Liver (tissue), 9 donors: Measurements from ENCODE around the gene TSPAN18. TPM values are rescaled to one million over a fixed set of nuclear protein-coding genes. Genes with fewer than 3 reads are reported as not detected.

Experiments
- DNase-seq: peaks from one replicate; pipeline ENCODE4 v3.0.0-alpha.2; 2017; ENCODE audit warnings: low spot score
- H3K27ac ChIP-seq, 2 donors: one replicate each; pipeline ENCODE4 v1.7.0; 2013; ENCODE audit warnings: inconsistent platforms in 2 of 2, low read length in 2 of 2, control low read depth in 1 of 2, low read depth in 1 of 2, mild to moderate bottlenecking in 1 of 2
- H3K27me3 ChIP-seq, 4 donors: one replicate each; pipeline versions ENCODE4 v1.6.1 to v1.7.0; 2013; ENCODE audit warnings: low read length in 3 of 4, inconsistent platforms in 1 of 4, mild to moderate bottlenecking in 1 of 4, moderate library complexity in 1 of 4; ENCODE audit not compliant: control insufficient read depth in 4 of 4, insufficient read depth in 4 of 4
- H3K36me3 ChIP-seq, 4 donors: one replicate each; pipeline versions ENCODE4 v1.6.1 to v1.7.0; 2013; ENCODE audit warnings: low read length in 3 of 4, mild to moderate bottlenecking in 3 of 4, low read depth in 1 of 4, moderate library complexity in 1 of 4; ENCODE audit not compliant: control insufficient read depth in 4 of 4, insufficient read depth in 3 of 4
- H3K4me1 ChIP-seq, 4 donors: one replicate each; pipeline versions ENCODE4 v1.6.1 to v1.7.0; 2013; ENCODE audit warnings: low read length in 3 of 4, mild to moderate bottlenecking in 3 of 4, moderate library complexity in 1 of 4; ENCODE audit not compliant: control insufficient read depth in 4 of 4, insufficient read depth in 4 of 4
- H3K4me3 ChIP-seq, 3 donors: one replicate each; pipeline versions ENCODE4 v1.6.1 to v1.7.0; 2013; ENCODE audit warnings: low read length in 3 of 3, control low read depth in 1 of 3, low read depth in 1 of 3, mild to moderate bottlenecking in 1 of 3
- H3K9ac ChIP-seq, 2 donors: one replicate each; pipeline ENCODE4 v1.7.0; 2013; ENCODE audit warnings: low read length in 2 of 2, mild to moderate bottlenecking in 2 of 2, moderate library complexity in 2 of 2, control low read depth in 1 of 2, low read depth in 1 of 2
- H3K9me3 ChIP-seq, 4 donors: one replicate each; pipeline versions ENCODE4 v1.6.1 to v1.7.0; 2013; ENCODE audit warnings: low read length in 3 of 4; ENCODE audit not compliant: control insufficient read depth in 4 of 4
- CTCF ChIP-seq: fragments of 150-350 bp; IDR thresholded peaks from 2 replicates; pipeline ENCODE4 v1.5.1; 2017; ENCODE audit warnings: improper control_type of control experiment, low read depth, low read length; ENCODE audit not compliant: missing input control
- FOXA1 ChIP-seq: IDR thresholded peaks from 2 replicates; pipeline ENCODE4 v1.6.1; 2016; ENCODE audit warnings: antibody characterized with exemption
- FOXA2 ChIP-seq: IDR thresholded peaks from 2 replicates; pipeline ENCODE4 v1.6.1; 2016; ENCODE audit warnings: antibody characterized with exemption
- GABPA ChIP-seq, 2 donors: IDR thresholded peaks in 1 of 2; conservative IDR thresholded peaks in 1 of 2; 2 replicates each; pipeline ENCODE4 v1.6.1; 2016; ENCODE audit warnings: antibody characterized with exemption in 2 of 2, mild to moderate bottlenecking in 1 of 2, moderate library complexity in 1 of 2
- HNF4A ChIP-seq, 2 donors: conservative IDR thresholded peaks; 2 replicates each; pipeline ENCODE4 v1.6.1; 2016; ENCODE audit warnings: antibody characterized with exemption in 2 of 2, mild to moderate bottlenecking in 2 of 2
- HNF4G ChIP-seq: IDR thresholded peaks from 2 replicates; pipeline ENCODE4 v1.6.1; 2016; ENCODE audit warnings: antibody characterized with exemption
- NR2F2 ChIP-seq: IDR thresholded peaks from 2 replicates; pipeline ENCODE4 v1.6.1; 2016; ENCODE audit warnings: antibody characterized with exemption
- RAD21 ChIP-seq, 2 donors: IDR thresholded peaks; 2 replicates each; pipeline ENCODE4 v1.6.1; 2016; ENCODE audit warnings: antibody characterized with exemption in 2 of 2, mild to moderate bottlenecking in 2 of 2
- SP1 ChIP-seq: IDR thresholded peaks from 2 replicates; pipeline ENCODE4 v1.6.1; 2018; ENCODE audit warnings: antibody characterized with exemption, mild to moderate bottlenecking
- TAF1 ChIP-seq: conservative IDR thresholded peaks from 2 replicates; pipeline ENCODE4 v1.6.1; 2016; ENCODE audit warnings: antibody characterized with exemption, mild to moderate bottlenecking
- YY1 ChIP-seq: IDR thresholded peaks from 2 replicates; pipeline ENCODE4 v1.6.1; 2016; ENCODE audit warnings: antibody characterized with exemption, mild to moderate bottlenecking
- ZBTB33 ChIP-seq: IDR thresholded peaks from 2 replicates; pipeline ENCODE4 v1.6.1; 2016; ENCODE audit warnings: antibody characterized with exemption
- WGBS: extraction: QIAGEN DNeasy Blood & Tissue Kit; methylation state at CpG from one replicate; pipeline ENCODE4 v1.1.7; 2013; 5-methylcytosine and 5-hydroxymethylcytosine counted together
- polyA plus RNA-seq, 2 donors: library from polyadenylated mRNA; stranded (reverse) in 1 of 2; unstranded in 1 of 2; fragments of 200-250 nt in 1 of 2; fragments of >200 nt in 1 of 2; fragmentation: Nextera tagmentation in 1 of 2; extraction: Ambion mirVana in 1 of 2; gene quantifications; one replicate each; pipeline versions ENCODE4 v1.2.1 to v1.2.3, GENCODE V29; 2013 to 2015
- total RNA-seq, 2 donors: library from RNA; depleted of rRNA; stranded (reverse); fragments of >200 nt; gene quantifications; one replicate each; pipeline ENCODE4 v1.2.3, GENCODE V29; 2014
- TF ChIP-seq, protein P1 (sequence below): IDR thresholded peaks from 2 replicates; pipeline ENCODE4 v1.6.1; 2016; ENCODE audit warnings: antibody characterized with exemption
- TF ChIP-seq, protein P2 (sequence below): IDR thresholded peaks from 2 replicates; pipeline ENCODE4 v1.6.1; 2016; ENCODE audit warnings: antibody characterized with exemption
- donor health status: healthy.
- donor health status: healthy.
- donor health status: healthy.
- donor health status: healthy.
- donor health status: healthy.

Gene TSPAN18
- total and polyA plus RNA-seq, 4 donors, result 1.2 to 5.0 (median 2.8) TPM

DNA sequence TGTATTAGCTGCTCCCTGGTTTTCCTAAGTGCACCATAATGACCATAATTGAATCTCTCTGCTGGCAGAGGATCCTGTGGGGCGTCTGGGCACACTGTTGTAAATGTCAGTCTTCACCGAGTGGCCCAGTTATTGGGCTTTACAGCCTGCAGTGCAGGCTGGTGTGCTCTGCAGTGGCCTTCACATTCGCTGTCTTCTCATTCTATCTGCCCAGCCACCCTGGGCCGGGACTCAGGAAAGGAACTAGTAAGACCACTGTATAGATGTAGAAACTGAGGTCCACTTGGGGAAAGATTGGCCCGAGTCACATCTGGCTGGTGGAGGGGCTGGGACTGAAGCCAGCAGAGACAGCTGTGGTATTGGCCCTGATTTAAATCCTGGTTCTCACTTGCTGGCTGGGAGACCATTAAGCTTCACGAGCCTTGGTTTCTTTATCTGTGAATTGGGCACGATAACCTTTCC, 49.3 kb downstream of the TSPAN18 start:
- TF ChIP-seq HNF4G, result no peak
- no peak for TF ChIP-seq NR2F2
- TF ChIP-seq GABPA (IDR thresholded peaks at IDR 0.05 in 1 of 2, conservative IDR thresholded peaks at IDR 0.05 in 1 of 2), result no peak
- WGBS, result 72% methylated on average over 7 of the region's 7 CpGs
- DNase-seq, result no peak
- Histone ChIP-seq H3K27ac (no peak overlapping the region), H3K4me3 (no peak overlapping the region), H3K9ac (no peak overlapping the region), H3K4me1 (no peaks in the 10 kb centered on the region), H3K36me3 (no peaks in the 10 kb centered on the region), H3K9me3 (no peaks in the 10 kb centered on the region), H3K27me3 (no peaks in the 10 kb centered on the region)

- Histone ChIP-seq H3K4me1 (no peaks in the 10 kb centered on the region), H3K4me3 (no peak overlapping the region), H3K27ac (no peak overlapping the region), H3K27me3 (no peaks in the 10 kb centered on the region), H3K9ac (no peak overlapping the region), H3K36me3 (no peaks in the 10 kb centered on the region), H3K9me3 (no peaks in the 10 kb centered on the region)
- DNase-seq, result no peak
- TF ChIP-seq CTCF, result no peak
- 87% methylated on average over 6 of the region's 6 CpGs for WGBS
These were observed 49.9 kb downstream of the TSPAN18 start for GRCh38 chr11:44776551-44777208.

DNA sequence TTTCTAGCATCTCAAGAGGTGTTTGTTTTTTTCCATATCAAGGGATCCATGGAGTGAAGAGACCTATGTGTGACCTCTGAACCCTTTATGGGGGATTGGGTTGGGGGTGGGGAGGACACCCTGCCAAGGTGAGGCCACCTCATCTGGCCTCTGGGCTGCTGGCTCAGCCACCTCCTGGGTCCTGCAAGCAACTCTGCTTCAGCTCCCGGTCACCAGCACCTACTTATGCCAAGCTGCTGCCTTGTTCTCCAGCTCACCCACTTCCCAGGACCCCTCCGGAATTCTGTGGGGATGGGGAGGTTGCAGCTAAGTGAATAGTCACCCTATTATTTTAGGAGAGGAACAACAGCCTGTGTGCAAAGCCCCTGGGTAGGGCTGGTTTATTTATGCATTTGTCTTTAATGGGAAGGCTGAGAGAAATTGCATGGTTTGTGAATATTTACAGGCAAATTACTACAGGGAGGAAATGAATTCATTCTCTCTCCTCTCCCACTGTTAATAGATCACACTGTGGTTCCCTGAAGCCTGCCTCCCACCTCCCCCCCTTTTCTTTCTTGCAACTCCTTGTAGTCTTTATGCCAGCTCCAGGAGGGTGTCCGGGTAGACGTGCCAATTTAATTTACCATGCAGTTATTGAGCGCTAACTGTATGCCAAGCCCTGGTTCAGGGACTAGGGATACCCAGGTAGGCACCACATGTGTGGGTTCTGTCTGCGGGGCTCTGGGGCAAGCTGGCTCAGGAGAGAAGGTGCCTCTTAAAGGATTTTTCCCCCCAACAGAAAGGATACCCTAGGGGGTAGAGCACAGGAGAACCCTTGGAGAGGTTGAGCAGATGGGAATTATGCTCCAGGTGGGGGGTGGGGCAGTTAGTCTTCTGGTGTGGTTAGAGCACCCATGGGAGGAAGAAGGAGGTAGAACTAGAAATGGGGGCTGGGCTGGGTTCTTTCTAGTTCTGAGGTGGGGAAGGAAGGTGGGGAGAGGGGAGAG, 50.7 kb downstream of the TSPAN18 start:
- TF ChIP-seq, protein P1, sequence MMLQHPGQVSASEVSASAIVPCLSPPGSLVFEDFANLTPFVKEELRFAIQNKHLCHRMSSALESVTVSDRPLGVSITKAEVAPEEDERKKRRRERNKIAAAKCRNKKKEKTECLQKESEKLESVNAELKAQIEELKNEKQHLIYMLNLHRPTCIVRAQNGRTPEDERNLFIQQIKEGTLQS, result no peak
- TF ChIP-seq YY1, result no peak
- no peak for TF ChIP-seq ZBTB33
- TF ChIP-seq SP1, result no peak
- TF ChIP-seq, protein P2, sequence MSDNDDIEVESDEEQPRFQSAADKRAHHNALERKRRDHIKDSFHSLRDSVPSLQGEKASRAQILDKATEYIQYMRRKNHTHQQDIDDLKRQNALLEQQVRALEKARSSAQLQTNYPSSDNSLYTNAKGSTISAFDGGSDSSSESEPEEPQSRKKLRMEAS, result no peak
- no peak for TF ChIP-seq CTCF
- no peak for TF ChIP-seq FOXA1
- TF ChIP-seq HNF4A (conservative IDR thresholded peaks at IDR 0.05), result no peak
- no peak for TF ChIP-seq GABPA (IDR thresholded peaks at IDR 0.05 in 1 of 2, conservative IDR thresholded peaks at IDR 0.05 in 1 of 2)
- no peak for TF ChIP-seq TAF1
- TF ChIP-seq FOXA2, result no peak
- no peak for TF ChIP-seq RAD21 (IDR thresholded peaks at IDR 0.05)
- TF ChIP-seq HNF4G, result no peak
- H3K4me1 ChIP-seq, result no peaks in the 10 kb centered on the region
- no peak overlapping the region for H3K27ac ChIP-seq
- H3K9me3 ChIP-seq, result no peaks in the 10 kb centered on the region
- H3K36me3 ChIP-seq, result no peaks in the 10 kb centered on the region
- H3K9ac ChIP-seq, result no peak overlapping the region
- H3K27me3 ChIP-seq, result no peaks in the 10 kb centered on the region
- H3K4me3 ChIP-seq, result no peak overlapping the region
- 90% methylated on average over 6 of the region's 6 CpGs for WGBS
- no peak for DNase-seq
